SK-N-SH treated with all-trans-retinoic acid at 6 μM for 48 hours (cell line): ENCODE measurements around the gene CASQ2.

Experiments
- ATAC-seq: fragments of 200-7000 bp; cut with Tn5 transposase; 3 replicates; pipeline ENCODE4 v1.9.1; 2020; ENCODE audit warnings: mild to moderate bottlenecking, moderate library complexity
- ARNTL ChIP-seq: fragments of 450-650 bp; formaldehyde crosslinking; IDR thresholded peaks from 2 replicates; pipeline ENCODE4 v1.5.0; 2020; ENCODE audit warnings: low read depth, mild to moderate bottlenecking, moderate library complexity, borderline replicate concordance
- BACH2 ChIP-seq: fragments of 250-450 bp; sonication (Bioruptor Pico); IDR thresholded peaks from 2 replicates; pipeline ENCODE4 v1.9.0; 2021; ENCODE audit warnings: mild to moderate bottlenecking, borderline replicate concordance
- CSRNP3 ChIP-seq: fragments of 250-450 bp; sonication (Bioruptor Pico); IDR thresholded peaks from 2 replicates; pipeline ENCODE4 v1.5.1; 2021; ENCODE audit warnings: mild to moderate bottlenecking, moderate library complexity
- ESRRG ChIP-seq: fragments of 250-450 bp; sonication (Bioruptor Pico); IDR thresholded peaks from 2 replicates; pipeline ENCODE4 v1.6.1; 2021; ENCODE audit warnings: mild to moderate bottlenecking
- GLIS3 ChIP-seq: fragments of 250-450 bp; sonication (Bioruptor Pico); IDR thresholded peaks from 2 replicates; pipeline ENCODE4 v1.5.0; 2020; ENCODE audit warnings: mild to moderate bottlenecking, moderate library complexity
- ISL1 ChIP-seq: fragments of 250-450 bp; sonication (Bioruptor Pico); IDR thresholded peaks from 2 replicates; pipeline ENCODE4 v2.1.2; 2022; ENCODE audit warnings: mild to moderate bottlenecking, moderate library complexity
- OSR1 ChIP-seq: fragments of 250-450 bp; sonication (Bioruptor Pico); IDR thresholded peaks from 2 replicates; pipeline ENCODE4 v1.8.0; 2022; ENCODE audit warnings: moderate library complexity, mild to moderate bottlenecking, inconsistent platforms
- PATZ1 ChIP-seq: fragments of 250-450 bp; sonication (Bioruptor Pico); IDR thresholded peaks from 2 replicates; pipeline ENCODE4 v1.8.0; 2020; ENCODE audit warnings: mild to moderate bottlenecking, moderate library complexity, borderline replicate concordance
- PPARA ChIP-seq: fragments of 250-450 bp; sonication (Bioruptor Pico); IDR thresholded peaks from 2 replicates; pipeline ENCODE4 v1.5.0; 2020; ENCODE audit warnings: mild to moderate bottlenecking, borderline replicate concordance
- RARB ChIP-seq: fragments of 250-450 bp; sonication (Bioruptor Pico); IDR thresholded peaks from 2 replicates; pipeline ENCODE4 v1.8.0; 2021; ENCODE audit warnings: mild to moderate bottlenecking, moderate library complexity
- TCF4 ChIP-seq: fragments of 250-450 bp; sonication (Bioruptor Pico); IDR thresholded peaks from 2 replicates; pipeline ENCODE4 v1.8.0; 2021; ENCODE audit warnings: mild to moderate bottlenecking, moderate library complexity, borderline replicate concordance
- TOX ChIP-seq: fragments of 250-450 bp; sonication (Bioruptor Pico); IDR thresholded peaks from 2 replicates; pipeline ENCODE4 v1.8.0; 2021; ENCODE audit warnings: mild to moderate bottlenecking, moderate library complexity, borderline replicate concordance
- ZC3H10 ChIP-seq: fragments of 250-450 bp; sonication (Bioruptor Pico); IDR thresholded peaks from 2 replicates; pipeline ENCODE4 v1.5.1; 2021; ENCODE audit warnings: mild to moderate bottlenecking, moderate library complexity
- ZFP3 ChIP-seq: fragments of 250-450 bp; sonication (Bioruptor Pico); IDR thresholded peaks from 2 replicates; pipeline ENCODE4 v1.5.0; 2020; ENCODE audit warnings: mild to moderate bottlenecking, moderate library complexity
- ZFP30 ChIP-seq: fragments of 450-650 bp; formaldehyde crosslinking; IDR thresholded peaks from 2 replicates; pipeline ENCODE4 v1.5.0; 2022; ENCODE audit warnings: mild to moderate bottlenecking, moderate library complexity
- ZNF565 ChIP-seq: fragments of 450-650 bp; formaldehyde crosslinking; conservative IDR thresholded peaks from 2 replicates; pipeline ENCODE4 v1.5.0; 2020; ENCODE audit warnings: low read depth, mild to moderate bottlenecking, moderate library complexity
- ZNF8 ChIP-seq: fragments of 450-650 bp; formaldehyde crosslinking; IDR thresholded peaks from 2 replicates; pipeline ENCODE4 v1.5.0; 2020; ENCODE audit warnings: mild to moderate bottlenecking, moderate library complexity
- TF ChIP-seq, protein P1 (sequence below): fragments of 250-450 bp; sonication (Bioruptor Pico); IDR thresholded peaks from 2 replicates; pipeline ENCODE4 v1.5.1; 2020; ENCODE audit warnings: low read depth, mild to moderate bottlenecking, moderate library complexity
- TF ChIP-seq, protein P2 (sequence below): fragments of 250-450 bp; sonication (Bioruptor Pico); IDR thresholded peaks from 2 replicates; pipeline ENCODE4 v1.8.0; 2021; ENCODE audit warnings: low read depth, mild to moderate bottlenecking, moderate library complexity, borderline replicate concordance

The CASQ2 gene

GRCh38 chr1:115658646-115659045 is 109.9 kb downstream of the CASQ2 start:
- TF ChIP-seq RARB = no peak
- ATAC-seq = no peak

- no peak for ATAC-seq
- TF ChIP-seq TOX (CRISPR knock-in tag) = no peak
- TF ChIP-seq PATZ1 = no peak
- TF ChIP-seq, protein P1, sequence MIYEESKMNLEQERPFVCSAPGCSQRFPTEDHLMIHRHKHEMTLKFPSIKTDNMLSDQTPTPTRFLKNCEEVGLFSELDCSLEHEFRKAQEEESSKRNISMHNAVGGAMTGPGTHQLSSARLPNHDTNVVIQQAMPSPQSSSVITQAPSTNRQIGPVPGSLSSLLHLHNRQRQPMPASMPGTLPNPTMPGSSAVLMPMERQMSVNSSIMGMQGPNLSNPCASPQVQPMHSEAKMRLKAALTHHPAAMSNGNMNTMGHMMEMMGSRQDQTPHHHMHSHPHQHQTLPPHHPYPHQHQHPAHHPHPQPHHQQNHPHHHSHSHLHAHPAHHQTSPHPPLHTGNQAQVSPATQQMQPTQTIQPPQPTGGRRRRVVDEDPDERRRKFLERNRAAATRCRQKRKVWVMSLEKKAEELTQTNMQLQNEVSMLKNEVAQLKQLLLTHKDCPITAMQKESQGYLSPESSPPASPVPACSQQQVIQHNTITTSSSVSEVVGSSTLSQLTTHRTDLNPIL (CRISPR knock-in tag) = no peak
- no peak for TF ChIP-seq PPARA (CRISPR knock-in tag)
- TF ChIP-seq OSR1 (CRISPR knock-in tag) = no peak
- TF ChIP-seq ARNTL (CRISPR knock-in tag) = no peak
These were observed 111.9 kb downstream of the CASQ2 start for GRCh38 chr1:115656461-115657077.

GRCh38 chr1:115655916-115656315 is 112.6 kb downstream of the CASQ2 start:
- ATAC-seq = no peak
- TF ChIP-seq, protein P2, sequence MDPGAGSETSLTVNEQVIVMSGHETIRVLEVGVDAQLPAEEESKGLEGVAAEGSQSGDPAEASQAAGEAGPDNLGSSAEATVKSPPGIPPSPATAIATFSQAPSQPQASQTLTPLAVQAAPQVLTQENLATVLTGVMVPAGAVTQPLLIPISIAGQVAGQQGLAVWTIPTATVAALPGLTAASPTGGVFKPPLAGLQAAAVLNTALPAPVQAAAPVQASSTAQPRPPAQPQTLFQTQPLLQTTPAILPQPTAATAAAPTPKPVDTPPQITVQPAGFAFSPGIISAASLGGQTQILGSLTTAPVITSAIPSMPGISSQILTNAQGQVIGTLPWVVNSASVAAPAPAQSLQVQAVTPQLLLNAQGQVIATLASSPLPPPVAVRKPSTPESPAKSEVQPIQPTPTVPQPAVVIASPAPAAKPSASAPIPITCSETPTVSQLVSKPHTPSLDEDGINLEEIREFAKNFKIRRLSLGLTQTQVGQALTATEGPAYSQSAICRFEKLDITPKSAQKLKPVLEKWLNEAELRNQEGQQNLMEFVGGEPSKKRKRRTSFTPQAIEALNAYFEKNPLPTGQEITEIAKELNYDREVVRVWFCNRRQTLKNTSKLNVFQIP (CRISPR knock-in tag) = no peak
- no peak for TF ChIP-seq ZFP3 (CRISPR knock-in tag)
- no peak for TF ChIP-seq RARB
- TF ChIP-seq ISL1 (CRISPR knock-in tag) = no peak

DNA sequence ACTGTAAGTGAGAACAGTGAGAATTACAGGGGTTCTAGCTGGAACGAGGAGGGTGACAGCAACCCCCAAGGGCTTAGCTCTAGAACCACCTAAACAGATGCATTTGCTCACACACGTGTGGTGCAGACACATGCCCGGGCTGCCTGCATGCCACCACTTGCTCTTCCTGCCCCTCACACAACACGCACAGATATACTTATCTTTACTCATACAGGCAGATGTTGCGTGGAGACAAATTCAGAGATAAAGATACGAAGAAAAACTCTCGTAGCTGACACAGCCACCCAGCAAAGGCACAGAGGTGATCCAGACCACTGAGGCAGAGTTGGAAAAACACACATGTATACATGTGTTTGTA is 113.2 kb downstream of the CASQ2 start:
- TF ChIP-seq ZNF8 = no peak
- no peak for TF ChIP-seq ESRRG (CRISPR knock-in tag)
- TF ChIP-seq GLIS3 (CRISPR knock-in tag) = no peak
- TF ChIP-seq ZC3H10 (CRISPR knock-in tag) = no peak
- TF ChIP-seq BACH2 = no peak
- ATAC-seq = peak; percentile 40

GRCh38 chr1:115654663-115655305 is 113.7 kb downstream of the CASQ2 start:
- peak; percentile 81 for ATAC-seq
- TF ChIP-seq TCF4 (CRISPR knock-in tag) (no peak), BACH2 (no peak), GLIS3 (CRISPR knock-in tag) (no peak), PATZ1 (no peak), RARB (no peak)

GRCh38 chr1:115654125-115654524 is 114.4 kb downstream of the CASQ2 start:
- peak; percentile 45 for ATAC-seq
- TF ChIP-seq RARB (no peak), CSRNP3 (no peak), PATZ1 (no peak), PPARA (CRISPR knock-in tag) (no peak), TCF4 (CRISPR knock-in tag) (no peak), ZC3H10 (CRISPR knock-in tag) (no peak), ZFP30 (CRISPR knock-in tag) (no peak), ISL1 (CRISPR knock-in tag) (no peak), BACH2 (no peak), ZFP3 (CRISPR knock-in tag) (no peak), ARNTL (CRISPR knock-in tag) (no peak), ZNF8 (no peak), ZNF565 (no peak), GLIS3 (CRISPR knock-in tag) (no peak)
- TF ChIP-seq, protein P2 (CRISPR knock-in tag) = no peak
